Liver (tissue), 9 donors: ENCODE data around the gene STK17B. TPM values are rescaled to one million over a fixed set of nuclear protein-coding genes. Genes with fewer than 3 reads are reported as not detected.

ENCODE experiments used
- DNase-seq: peaks from one replicate; pipeline ENCODE4 v3.0.0-alpha.2; 2017; ENCODE audit warnings: low spot score
- H3K27ac ChIP-seq, 2 donors: one replicate each; pipeline ENCODE4 v1.7.0; 2013; ENCODE audit warnings: inconsistent platforms in 2 of 2, low read length in 2 of 2, control low read depth in 1 of 2, low read depth in 1 of 2, mild to moderate bottlenecking in 1 of 2
- H3K27me3 ChIP-seq, 4 donors: one replicate each; pipeline versions ENCODE4 v1.6.1 to v1.7.0; 2013; ENCODE audit warnings: low read length in 3 of 4, inconsistent platforms in 1 of 4, mild to moderate bottlenecking in 1 of 4, moderate library complexity in 1 of 4; ENCODE audit not compliant: control insufficient read depth in 4 of 4, insufficient read depth in 4 of 4
- H3K36me3 ChIP-seq, 4 donors: one replicate each; pipeline versions ENCODE4 v1.6.1 to v1.7.0; 2013; ENCODE audit warnings: low read length in 3 of 4, mild to moderate bottlenecking in 3 of 4, low read depth in 1 of 4, moderate library complexity in 1 of 4; ENCODE audit not compliant: control insufficient read depth in 4 of 4, insufficient read depth in 3 of 4
- H3K4me1 ChIP-seq, 4 donors: one replicate each; pipeline versions ENCODE4 v1.6.1 to v1.7.0; 2013; ENCODE audit warnings: low read length in 3 of 4, mild to moderate bottlenecking in 3 of 4, moderate library complexity in 1 of 4; ENCODE audit not compliant: control insufficient read depth in 4 of 4, insufficient read depth in 4 of 4
- H3K4me3 ChIP-seq, 3 donors: one replicate each; pipeline versions ENCODE4 v1.6.1 to v1.7.0; 2013; ENCODE audit warnings: low read length in 3 of 3, control low read depth in 1 of 3, low read depth in 1 of 3, mild to moderate bottlenecking in 1 of 3
- H3K9ac ChIP-seq, 2 donors: one replicate each; pipeline ENCODE4 v1.7.0; 2013; ENCODE audit warnings: low read length in 2 of 2, mild to moderate bottlenecking in 2 of 2, moderate library complexity in 2 of 2, control low read depth in 1 of 2, low read depth in 1 of 2
- H3K9me3 ChIP-seq, 4 donors: one replicate each; pipeline versions ENCODE4 v1.6.1 to v1.7.0; 2013; ENCODE audit warnings: low read length in 3 of 4; ENCODE audit not compliant: control insufficient read depth in 4 of 4
- CTCF ChIP-seq: fragments of 150-350 bp; IDR thresholded peaks from 2 replicates; pipeline ENCODE4 v1.5.1; 2017; ENCODE audit warnings: improper control_type of control experiment, low read depth, low read length; ENCODE audit not compliant: missing input control
- EGR1 ChIP-seq, 2 donors: IDR thresholded peaks; 2 replicates each; pipeline ENCODE4 v1.6.1; 2016 to 2018; ENCODE audit warnings: antibody characterized with exemption in 2 of 2, low read depth in 2 of 2
- FOXA1 ChIP-seq: IDR thresholded peaks from 2 replicates; pipeline ENCODE4 v1.6.1; 2016; ENCODE audit warnings: antibody characterized with exemption
- FOXA2 ChIP-seq: IDR thresholded peaks from 2 replicates; pipeline ENCODE4 v1.6.1; 2016; ENCODE audit warnings: antibody characterized with exemption
- GABPA ChIP-seq, 2 donors: IDR thresholded peaks in 1 of 2; conservative IDR thresholded peaks in 1 of 2; 2 replicates each; pipeline ENCODE4 v1.6.1; 2016; ENCODE audit warnings: antibody characterized with exemption in 2 of 2, mild to moderate bottlenecking in 1 of 2, moderate library complexity in 1 of 2
- HNF4A ChIP-seq, 2 donors: conservative IDR thresholded peaks; 2 replicates each; pipeline ENCODE4 v1.6.1; 2016; ENCODE audit warnings: antibody characterized with exemption in 2 of 2, mild to moderate bottlenecking in 2 of 2
- HNF4G ChIP-seq: IDR thresholded peaks from 2 replicates; pipeline ENCODE4 v1.6.1; 2016; ENCODE audit warnings: antibody characterized with exemption
- JUND ChIP-seq, 2 donors: IDR thresholded peaks; 2 replicates each; pipeline ENCODE4 v1.6.1; 2016; ENCODE audit warnings: antibody characterized with exemption in 2 of 2
- MAX ChIP-seq: IDR thresholded peaks from 2 replicates; pipeline ENCODE4 v1.6.1; 2016; ENCODE audit warnings: antibody characterized with exemption
- NR2F2 ChIP-seq: IDR thresholded peaks from 2 replicates; pipeline ENCODE4 v1.6.1; 2016; ENCODE audit warnings: antibody characterized with exemption
- REST ChIP-seq: IDR thresholded peaks from 2 replicates; pipeline ENCODE4 v1.6.1; 2016; ENCODE audit warnings: antibody characterized with exemption, mild to moderate bottlenecking
- RXRA ChIP-seq, 2 donors: IDR thresholded peaks; 2 replicates each; pipeline ENCODE4 v1.6.1; 2017 to 2018; ENCODE audit warnings: antibody characterized with exemption in 2 of 2, mild to moderate bottlenecking in 1 of 2
- SP1 ChIP-seq: IDR thresholded peaks from 2 replicates; pipeline ENCODE4 v1.6.1; 2018; ENCODE audit warnings: antibody characterized with exemption, mild to moderate bottlenecking
- TAF1 ChIP-seq: conservative IDR thresholded peaks from 2 replicates; pipeline ENCODE4 v1.6.1; 2016; ENCODE audit warnings: antibody characterized with exemption, mild to moderate bottlenecking
- YY1 ChIP-seq: IDR thresholded peaks from 2 replicates; pipeline ENCODE4 v1.6.1; 2016; ENCODE audit warnings: antibody characterized with exemption, mild to moderate bottlenecking
- ZBTB33 ChIP-seq: IDR thresholded peaks from 2 replicates; pipeline ENCODE4 v1.6.1; 2016; ENCODE audit warnings: antibody characterized with exemption
- WGBS: extraction: QIAGEN DNeasy Blood & Tissue Kit; methylation state at CpG from one replicate; pipeline ENCODE4 v1.1.7; 2013; 5-methylcytosine and 5-hydroxymethylcytosine counted together
- polyA plus RNA-seq, 2 donors: library from polyadenylated mRNA; stranded (reverse) in 1 of 2; unstranded in 1 of 2; fragments of 200-250 nt in 1 of 2; fragments of >200 nt in 1 of 2; fragmentation: Nextera tagmentation in 1 of 2; extraction: Ambion mirVana in 1 of 2; gene quantifications; one replicate each; pipeline versions ENCODE4 v1.2.1 to v1.2.3, GENCODE V29; 2013 to 2015
- total RNA-seq, 2 donors: library from RNA; depleted of rRNA; stranded (reverse); fragments of >200 nt; gene quantifications; one replicate each; pipeline ENCODE4 v1.2.3, GENCODE V29; 2014
- donor health status: healthy.
- donor health status: healthy.
- donor health status: healthy.
- donor health status: healthy.
- donor health status: healthy.

Gene STK17B
- total and polyA plus RNA-seq, 4 donors = 1.0 to 21.8 (median 4.6) TPM

- DNase-seq = no peak
- WGBS = 52% methylated on average over 7 of the region's 7 CpGs
- TF ChIP-seq FOXA2 (no peak), GABPA (IDR thresholded peaks at IDR 0.05 in 1 of 2, conservative IDR thresholded peaks at IDR 0.05 in 1 of 2) (no peak), HNF4G (no peak), CTCF (no peak), SP1 (no peak), RXRA (IDR thresholded peaks at IDR 0.05) (no peak), EGR1 (IDR thresholded peaks at IDR 0.05; ENCODE audit: low read depth in 2 of 2) (no peak), MAX (no peak), JUND (IDR thresholded peaks at IDR 0.05) (no peak), YY1 (no peak), HNF4A (conservative IDR thresholded peaks at IDR 0.05) (no peak), ZBTB33 (no peak), REST (no peak), TAF1 (no peak), NR2F2 (no peak), FOXA1 (no peak)
- no peaks in the 10 kb centered on the region for H3K9me3 ChIP-seq
- no peak overlapping the region for H3K4me3 ChIP-seq
- no peak overlapping the region for H3K27ac ChIP-seq
- H3K27me3 ChIP-seq = no peaks in the 10 kb centered on the region
- H3K36me3 ChIP-seq = no peaks in the 10 kb centered on the region
- no peaks in the 10 kb centered on the region for H3K4me1 ChIP-seq
- H3K9ac ChIP-seq = no peak overlapping the region
These were observed 58.1 kb downstream of the STK17B start for GRCh38 chr2:196113061-196113974.
